Astrocyte (in vitro differentiated cells and primary cell): ENCODE results near the gene TFIP11. TPM values are rescaled to one million over a fixed set of nuclear protein-coding genes. Genes with fewer than 3 reads are reported as not detected.
A peak's percentile ranks its signal among the peaks of the same experiment; 100 is the strongest.

Source experiments
- DNase-seq: peaks from one replicate; pipeline ENCODE4 v3.0.0-alpha.2; 2010; ENCODE audit warnings: low read depth
- FAIRE-seq: peaks from 2 replicates; lab custom pipeline; 2011; peaks lifted over from hg19 to GRCh38; lab: Jason Lieb, UNC
- H2AFZ ChIP-seq: 2 replicates; pipeline ENCODE4 v1.6.0; 2012; ENCODE audit warnings: low read depth, low read length, inconsistent platforms
- H3K27ac ChIP-seq: 2 replicates; pipeline ENCODE4 v1.5.1; 2011; ENCODE audit warnings: low read depth, low read length, inconsistent platforms
- H3K27me3 ChIP-seq: 2 replicates; pipeline ENCODE4 v1.6.0; 2011; ENCODE audit warnings: low read length, inconsistent platforms; ENCODE audit not compliant: insufficient read depth
- H3K36me3 ChIP-seq: 2 replicates; pipeline ENCODE4 v1.5.1; 2011; ENCODE audit warnings: low read length, inconsistent platforms; ENCODE audit not compliant: insufficient read depth
- H3K4me1 ChIP-seq: 2 replicates; pipeline ENCODE4 v1.5.1; 2011; ENCODE audit warnings: low read length, inconsistent platforms; ENCODE audit not compliant: insufficient read depth
- H3K4me2 ChIP-seq: 2 replicates; pipeline ENCODE4 v1.6.0; 2012; ENCODE audit warnings: low read length, inconsistent platforms
- H3K4me3 ChIP-seq: 2 replicates; pipeline ENCODE4 v1.5.1; 2011; ENCODE audit warnings: low read depth, mild to moderate bottlenecking, low read length, inconsistent platforms; ENCODE audit not compliant: insufficient read depth
- H3K79me2 ChIP-seq: 2 replicates; pipeline ENCODE4 v1.6.0; 2012; ENCODE audit warnings: mild to moderate bottlenecking, low read length, inconsistent platforms; ENCODE audit not compliant: insufficient read depth
- H3K9ac ChIP-seq: 2 replicates; pipeline ENCODE4 v1.6.0; 2012; ENCODE audit warnings: mild to moderate bottlenecking, low read length, inconsistent platforms
- H3K9me3 ChIP-seq: 2 replicates; pipeline ENCODE4 v1.5.1; 2012; ENCODE audit warnings: low read depth, mild to moderate bottlenecking, low read length, inconsistent platforms; ENCODE audit not compliant: insufficient read depth
- H4K20me1 ChIP-seq: 2 replicates; pipeline ENCODE4 v1.6.0; 2012; ENCODE audit warnings: low read length, inconsistent platforms; ENCODE audit not compliant: insufficient read depth
- H3K27ac Mint-ChIP-seq: one replicate; pipeline ENCODE4 v1.8.0; 2021; ENCODE audit warnings: mild to moderate bottlenecking, mixed read lengths; ENCODE audit not compliant: unreplicated experiment
- H3K27me3 Mint-ChIP-seq: one replicate; pipeline ENCODE4 v1.8.0; 2021; ENCODE audit warnings: low read depth, mixed read lengths; ENCODE audit not compliant: unreplicated experiment
- H3K36me3 Mint-ChIP-seq: one replicate; pipeline ENCODE4 v1.8.0; 2021; ENCODE audit warnings: low read depth, mixed read lengths; ENCODE audit not compliant: unreplicated experiment
- H3K4me1 Mint-ChIP-seq: one replicate; pipeline ENCODE4 v1.8.0; 2021; ENCODE audit warnings: low read depth, mixed read lengths; ENCODE audit not compliant: unreplicated experiment
- H3K4me3 Mint-ChIP-seq: one replicate; pipeline ENCODE4 v1.8.0; 2021; ENCODE audit warnings: mild to moderate bottlenecking, moderate library complexity, mixed read lengths; ENCODE audit not compliant: unreplicated experiment
- H3K9me3 Mint-ChIP-seq: one replicate; pipeline ENCODE4 v1.8.0; 2021; ENCODE audit warnings: mild to moderate bottlenecking, mixed read lengths; ENCODE audit not compliant: unreplicated experiment
- CTCF ChIP-seq: IDR thresholded peaks from 2 replicates; pipeline ENCODE4 v1.5.1; 2011; ENCODE audit warnings: low read depth, mild to moderate bottlenecking, inconsistent platforms, low read length, moderate library complexity; ENCODE audit not compliant: insufficient read depth
- EZH2 ChIP-seq: IDR thresholded peaks from 2 replicates; pipeline ENCODE4 v1.6.1; 2012; ENCODE audit warnings: mild to moderate bottlenecking, low read length, inconsistent platforms; ENCODE audit not compliant: insufficient read depth
- total RNA-seq: library from RNA; stranded (reverse); gene quantifications from 2 replicates; pipeline ENCODE4 v1.2.1, GENCODE V29; 2021

The TFIP11 gene
- total RNA-seq, 1 donor from 2014 or later: 36.9 TPM

- Histone ChIP-seq H3K4me3 (no peak overlapping the region), H3K9ac (no peak overlapping the region), H3K4me2 (peak overlapping the region; percentile 92), H3K27me3 (no peaks in the 10 kb centered on the region), H3K4me1 (peaks cover 17% of the 10 kb centered on the region), H2AFZ (no peak overlapping the region), H3K9me3 (no peaks in the 10 kb centered on the region), H3K79me2 (peaks cover 41% of the 10 kb centered on the region), H3K27ac (no peak overlapping the region), H4K20me1 (no peaks in the 10 kb centered on the region), H3K36me3 (peaks cover 6% of the 10 kb centered on the region)
- no peak for DNase-seq
- H3K27ac Mint-ChIP-seq: no peak overlapping the region
- no peak for TF ChIP-seq EZH2
- H3K27me3 Mint-ChIP-seq: no peaks in the 10 kb centered on the region
- H3K36me3 Mint-ChIP-seq: peaks cover 3% of the 10 kb centered on the region
- no peak overlapping the region for H3K4me3 Mint-ChIP-seq
- peaks cover 20% of the 10 kb centered on the region for H3K4me1 Mint-ChIP-seq
- no peaks in the 10 kb centered on the region for H3K9me3 Mint-ChIP-seq
- FAIRE-seq: no peak
These were observed 2.3 kb upstream of the TFIP11 start for GRCh38 chr22:26514419-26515161.

GRCh38 chr22:26513838-26514237 lies 1.6 kb upstream of the TFIP11 start:
- DNase-seq (no peak), FAIRE-seq (no peak)
- Mint-ChIP-seq H3K4me3 (peak overlapping the region; percentile 99), H3K27me3 (no peaks in the 10 kb centered on the region), H3K4me1 (peaks cover 20% of the 10 kb centered on the region), H3K36me3 (peaks cover 9% of the 10 kb centered on the region), H3K9me3 (no peaks in the 10 kb centered on the region), H3K27ac (no peak overlapping the region)
- no peak overlapping the region for H3K27ac ChIP-seq
- H3K79me2 ChIP-seq: peaks cover 46% of the 10 kb centered on the region
- TF ChIP-seq EZH2 (no peak), CTCF (no peak)
- peaks cover 17% of the 10 kb centered on the region for H3K4me1 ChIP-seq
- peak overlapping the region; percentile 97 for H3K9ac ChIP-seq
- peak overlapping the region; percentile 92 for H3K4me2 ChIP-seq
- H3K4me3 ChIP-seq: peak overlapping the region; percentile 99
- H4K20me1 ChIP-seq: peaks cover 5% of the 10 kb centered on the region
- H3K36me3 ChIP-seq: peaks cover 11% of the 10 kb centered on the region
- H2AFZ ChIP-seq: no peak overlapping the region
- no peaks in the 10 kb centered on the region for H3K9me3 ChIP-seq
- H3K27me3 ChIP-seq: no peaks in the 10 kb centered on the region

- FAIRE-seq: no peak
- H3K36me3 Mint-ChIP-seq: peaks cover 16% of the 10 kb centered on the region
These were observed 4.1 kb downstream of the TFIP11 start for GRCh38 chr22:26508148-26508547.

More at GRCh38 chr22:26508148-26508547, 4.1 kb downstream of the TFIP11 start:
- Histone ChIP-seq H3K4me1 (peaks cover 14% of the 10 kb centered on the region), H4K20me1 (peaks cover 6% of the 10 kb centered on the region), H3K36me3 (peaks cover 46% of the 10 kb centered on the region), H3K27ac (no peak overlapping the region), H3K79me2 (peaks cover 43% of the 10 kb centered on the region), H3K4me3 (no peak overlapping the region), H2AFZ (no peak overlapping the region), H3K9ac (no peak overlapping the region), H3K27me3 (no peaks in the 10 kb centered on the region), H3K4me2 (no peak overlapping the region), H3K9me3 (no peaks in the 10 kb centered on the region)
- Mint-ChIP-seq H3K27me3 (no peaks in the 10 kb centered on the region), H3K4me1 (peaks cover 14% of the 10 kb centered on the region), H3K9me3 (no peaks in the 10 kb centered on the region), H3K4me3 (no peak overlapping the region), H3K27ac (no peak overlapping the region)
- TF ChIP-seq EZH2: no peak
- TF ChIP-seq CTCF: no peak
- DNase-seq: no peak
